ENCODE data around the gene CLPSL2. TPM values are rescaled to one million over a fixed set of nuclear protein-coding genes. Genes with fewer than 3 reads are reported as not detected.
A peak's percentile ranks its signal among the peaks of the same experiment; 100 is the strongest.
"Not testable (repeated sequence)": the region's sequence is repeated elsewhere in the genome, so short reads cannot be mapped to it uniquely, and the experiment has no call there.

Gene CLPSL2
- polyA plus RNA-seq (ENCODE audit: insufficient read depth in 1 of 5, insufficient read length in 5 of 5, low replicate concordance in 1 of 5): not detected
- long read RNA-seq, donor 1: 0 reads
- long read RNA-seq, donor 2: 0 reads
- long read RNA-seq, donor 3: 0 reads
- long read RNA-seq, donor 4: 0 reads
- long read RNA-seq, donor 5: 0 reads
- long read RNA-seq, donor 6: 0 reads
- long read RNA-seq, donor 7: 0 reads
- long read RNA-seq, donor 8: 0 reads

GRCh38 chr6:35776364-35777215, at the start of gene CLPSL2:
Gene CLPSL2 (plus strand): TSS chr6:35776598. CDS start chr6:35776619, 21 bp downstream.
- no peak for DNase-seq

DNA sequence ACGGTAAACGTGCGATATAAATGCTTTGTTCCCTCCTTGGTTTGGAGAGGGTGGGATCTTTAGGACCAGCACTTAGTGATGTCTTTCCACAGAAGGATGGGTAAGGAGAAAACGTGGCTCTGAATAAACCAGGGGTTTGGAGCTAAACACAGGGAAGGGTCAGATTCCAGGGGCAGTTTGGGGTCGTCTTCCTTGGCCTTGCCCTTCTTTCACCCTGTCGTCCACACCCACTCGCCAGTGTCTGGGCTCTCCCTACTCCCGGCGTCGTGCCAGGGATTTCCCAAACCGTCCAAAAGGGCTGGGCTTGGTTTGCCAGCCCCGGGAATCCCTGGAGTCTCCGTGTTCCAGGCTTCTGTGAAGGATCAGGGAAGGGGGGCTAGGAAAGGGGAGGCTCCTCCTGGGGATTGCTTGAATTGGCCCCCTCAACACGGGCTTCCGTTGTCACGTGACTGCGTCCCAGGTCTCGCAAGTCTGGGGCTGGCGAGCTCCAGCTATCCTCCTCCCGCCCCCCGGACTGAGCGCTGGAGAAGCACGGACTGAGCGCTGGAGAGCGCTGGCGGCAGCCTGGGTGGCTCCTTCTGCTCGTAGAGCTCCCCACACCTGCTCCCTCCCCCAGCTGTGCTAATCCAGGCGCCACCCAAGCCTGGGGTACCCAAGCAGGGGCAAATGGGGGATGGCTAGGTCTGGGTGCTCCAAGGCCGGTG, 49.0 kb upstream of the CLPSL2 start:
- peak; percentile 66 to 80 for DNase-seq

DNA sequence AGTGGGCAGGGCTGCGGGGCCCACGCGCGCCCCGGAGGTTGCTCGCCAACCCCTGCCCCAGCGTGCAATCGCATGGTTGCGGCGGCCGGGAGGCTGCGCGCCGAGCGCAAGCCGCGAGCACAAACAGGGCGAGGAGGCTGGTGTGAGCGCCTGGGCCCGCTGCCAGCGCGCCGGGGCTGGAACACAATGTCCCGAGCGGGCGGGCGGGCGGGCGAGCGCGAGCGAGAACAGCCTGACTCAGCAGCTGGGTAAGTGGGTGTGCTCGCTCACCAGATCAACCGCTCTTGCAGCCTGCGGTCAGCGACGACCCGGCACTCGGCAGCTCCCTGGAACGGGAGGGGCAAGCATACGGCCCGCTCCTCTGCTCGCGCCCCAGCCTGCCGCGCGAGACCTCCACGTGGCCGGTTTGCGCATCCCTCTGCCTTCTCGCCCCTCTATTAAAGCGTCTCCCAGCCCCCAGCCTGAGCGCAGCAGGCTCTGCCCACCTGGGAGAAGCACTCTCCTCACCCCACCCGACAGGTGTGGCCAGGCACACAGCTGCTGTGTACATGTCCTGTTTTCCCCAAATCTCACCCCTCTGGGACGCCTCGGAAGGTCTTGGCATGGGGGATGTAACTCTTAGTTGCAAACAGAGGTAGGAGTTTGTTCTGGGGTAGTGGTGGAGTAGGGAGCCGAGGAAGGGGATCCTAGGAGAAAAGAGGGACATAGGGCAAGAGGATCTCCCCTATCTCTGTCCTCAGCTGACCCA, 48.3 kb upstream of the CLPSL2 start:
- peak; percentile 86 to 91 for DNase-seq

GRCh38 chr6:35728683-35729678, 47.4 kb upstream of the CLPSL2 start:
- DNase-seq: no peak

DNA sequence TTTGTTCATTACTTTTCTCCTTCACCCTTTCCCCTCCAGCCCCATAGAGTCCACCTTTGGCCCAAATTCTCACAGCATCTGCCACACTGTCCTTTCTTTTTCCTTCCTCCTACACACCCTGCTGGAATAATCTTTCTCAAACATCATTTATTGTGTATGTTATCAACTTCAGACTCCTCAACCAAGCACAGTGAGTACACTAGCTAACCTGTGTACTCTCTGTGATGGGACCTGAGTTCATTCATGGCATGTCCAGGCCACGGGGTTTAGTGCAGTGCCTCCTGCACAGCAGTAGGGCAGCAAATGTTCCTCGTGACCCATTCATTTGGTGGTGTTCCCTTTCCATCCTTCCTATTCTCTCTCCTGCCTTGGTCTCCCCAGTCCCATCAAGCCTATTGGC, 46.7 kb upstream of the CLPSL2 start:
- DNase-seq: no peak

DNA sequence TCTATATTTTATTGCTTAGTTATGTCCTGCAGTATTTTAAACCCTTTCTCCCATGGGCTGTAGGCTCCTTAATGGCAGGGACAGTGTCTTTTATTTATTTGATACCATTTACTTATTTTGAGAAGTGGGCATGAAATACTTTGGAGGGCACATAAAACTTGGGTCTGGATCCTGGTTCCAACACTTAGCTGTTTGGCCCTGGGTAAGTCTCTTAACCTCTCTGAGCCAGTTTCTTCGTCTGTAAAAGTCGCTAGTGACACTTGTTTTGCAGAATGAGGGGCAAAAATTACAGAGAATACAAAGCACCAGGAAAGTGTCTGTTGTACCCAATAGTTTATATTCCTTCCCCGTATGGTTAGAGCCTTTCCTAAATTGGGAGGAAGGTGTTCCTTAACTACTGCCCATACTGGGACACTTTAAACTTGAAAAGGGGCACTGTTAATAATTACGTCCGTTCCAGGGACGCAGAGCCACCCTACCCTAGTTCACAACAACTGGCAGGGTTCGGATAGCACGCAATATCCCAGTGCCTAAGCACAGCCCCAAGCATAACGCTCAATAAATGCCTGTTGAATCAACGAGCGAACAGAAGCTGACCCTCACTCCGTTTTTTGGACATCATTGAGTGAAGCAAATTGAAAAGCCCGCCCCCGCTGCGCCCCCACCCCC, 45.5 kb upstream of the CLPSL2 start:
- no peak for DNase-seq

DNA sequence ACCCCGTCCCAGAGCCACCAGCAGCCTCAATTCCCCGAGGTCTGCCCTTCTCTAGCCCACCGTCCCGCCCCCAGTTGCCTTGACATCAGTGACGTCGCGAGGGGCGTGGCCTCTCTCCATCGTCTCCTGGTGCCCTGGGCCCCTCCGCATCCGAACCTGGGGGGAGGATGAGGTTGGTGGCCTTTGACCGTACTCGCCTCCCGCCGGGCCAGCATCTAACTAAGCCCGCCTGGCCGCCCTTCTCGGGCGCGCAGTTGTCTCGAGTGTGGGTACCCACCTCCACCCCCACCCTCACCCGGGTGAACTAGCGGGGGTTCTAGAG, 45.0 kb upstream of the CLPSL2 start:
- DNase-seq: peak; percentile 87

GRCh38 chr6:35731736-35732532, 44.5 kb upstream of the CLPSL2 start:
- DNase-seq: peak; percentile 81 to 88

- DNase-seq: no peak
Observed at GRCh38 chr6:35733633-35734032, 42.8 kb upstream of the CLPSL2 start.

GRCh38 chr6:35734319-35734718, 42.1 kb upstream of the CLPSL2 start:
- not testable (repeated sequence) for DNase-seq

DNA sequence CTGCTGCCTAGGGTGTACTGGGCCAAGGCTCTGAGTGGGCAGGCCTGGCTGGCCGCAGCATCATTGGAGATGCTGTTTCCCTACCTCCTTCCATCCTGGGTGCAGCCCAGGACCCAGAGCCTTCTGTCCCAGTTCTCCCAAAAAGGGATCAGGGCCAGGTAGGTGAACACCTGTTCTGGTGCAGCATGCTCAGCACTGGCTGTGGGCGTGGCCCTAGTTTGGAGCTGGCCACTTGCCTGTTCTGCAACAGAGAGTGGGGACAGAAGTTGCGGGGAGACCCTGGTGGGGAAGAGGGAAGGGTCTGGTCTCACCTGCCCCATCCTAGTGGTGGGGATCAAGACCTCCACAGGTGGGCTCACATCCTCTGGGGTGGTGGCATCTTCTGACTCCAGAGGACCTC, 40.9 kb upstream of the CLPSL2 start:
- no peak for DNase-seq

GRCh38 chr6:35736253-35736894, 40.0 kb upstream of the CLPSL2 start:
- peak in 1 of 2 donors; percentile 55 for DNase-seq

DNA sequence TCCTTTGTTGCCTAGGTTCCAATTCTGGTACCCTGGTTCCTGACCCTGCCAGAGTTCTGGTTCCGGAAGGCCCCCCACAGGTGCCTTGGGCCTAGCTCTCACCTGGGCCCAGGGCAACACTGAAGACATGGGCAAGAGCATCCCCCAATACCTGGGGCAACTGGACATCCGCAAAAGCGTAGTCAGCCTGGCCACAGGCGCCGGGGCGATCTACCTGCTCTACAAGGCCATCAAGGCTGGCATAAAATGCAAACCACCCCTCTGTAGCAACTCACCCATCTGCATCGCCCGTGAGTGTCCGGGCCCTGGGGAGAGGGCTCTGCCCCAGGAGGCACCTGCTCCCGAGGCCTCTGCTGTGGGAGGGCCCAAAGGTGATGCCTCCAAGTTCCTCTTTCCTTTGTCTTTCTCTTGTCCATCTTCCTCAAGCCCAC, 39.4 kb upstream of the CLPSL2 start, which contains the start of gene ARMC12:
Gene ARMC12 (plus strand): TSS at position 51 of the 431 bp plus-strand sequence. CDS start 77 bp downstream, at position 128.
- no peak for DNase-seq

DNA sequence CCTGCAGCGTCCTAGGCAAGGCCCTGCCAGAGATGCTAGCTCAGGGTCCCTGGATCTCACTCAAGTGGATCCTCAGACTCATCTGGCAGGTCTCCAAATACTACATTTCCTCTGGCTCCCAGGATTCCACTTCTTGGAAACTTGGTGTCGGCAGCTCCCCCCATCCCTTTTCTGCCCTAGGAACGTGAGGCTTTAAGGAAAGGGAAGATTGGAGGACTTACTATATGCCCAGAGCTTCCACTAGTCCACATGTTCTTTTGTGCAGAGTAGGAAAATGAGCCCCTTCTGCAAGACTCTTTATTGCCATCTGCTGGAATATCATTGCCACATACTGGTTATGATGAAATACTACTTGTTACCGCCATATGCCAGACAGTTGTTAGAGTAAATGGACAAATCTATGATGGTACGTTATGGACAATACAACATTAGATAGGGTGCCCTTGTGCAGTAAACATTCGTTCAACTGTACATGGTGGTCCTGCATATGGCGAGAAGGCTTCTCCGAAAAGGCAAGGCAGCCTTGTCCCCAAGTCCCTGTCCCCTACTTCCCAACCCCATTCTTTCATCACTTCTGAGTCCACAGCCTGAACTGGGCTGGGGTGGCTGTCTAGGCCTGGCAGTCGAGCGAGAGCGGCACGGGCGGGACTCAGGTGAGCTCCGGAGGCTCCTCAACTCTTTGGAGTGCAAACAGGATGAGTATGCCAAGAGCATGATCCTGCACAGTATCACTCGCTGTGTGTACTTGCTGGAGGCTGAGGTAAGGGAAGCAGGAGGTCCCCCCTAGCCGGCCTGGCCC, 38.8 kb upstream of the CLPSL2 start:
- DNase-seq: peak; percentile 56 to 72

GRCh38 chr6:35739645-35740524, 36.5 kb upstream of the CLPSL2 start:
- DNase-seq: no peak

GRCh38 chr6:35742842-35743241, 33.6 kb upstream of the CLPSL2 start:
- no peak for DNase-seq

- DNase-seq: no peak
Observed at GRCh38 chr6:35745509-35745908, 30.9 kb upstream of the CLPSL2 start.
